ENCODE measurements around the gene MAU2.

MAU2 gene

GRCh38 chr19:19294914-19295313 lies 25.7 kb upstream of the MAU2 start:
- peaks cover 41% of the 10 kb centered on the region for H3K36me3 Mint-ChIP-seq (ENCODE audit: insufficient read depth)
- H3K9me3 Mint-ChIP-seq, result no peaks in the 10 kb centered on the region
- ATAC-seq (replicated peaks; ENCODE audit: extremely low read depth, poor library complexity, severe bottlenecking) (no peak), DNase-seq (ENCODE audit: low spot score in 2 of 2) (no peak)
- no peaks in the 10 kb centered on the region for H3K4me1 Mint-ChIP-seq
- H3K27ac Mint-ChIP-seq (ENCODE audit: low read depth), result peak overlapping the region; percentile 25
- H3K27me3 Mint-ChIP-seq, result no peaks in the 10 kb centered on the region
- H3K4me3 Mint-ChIP-seq, result no peak overlapping the region

DNA sequence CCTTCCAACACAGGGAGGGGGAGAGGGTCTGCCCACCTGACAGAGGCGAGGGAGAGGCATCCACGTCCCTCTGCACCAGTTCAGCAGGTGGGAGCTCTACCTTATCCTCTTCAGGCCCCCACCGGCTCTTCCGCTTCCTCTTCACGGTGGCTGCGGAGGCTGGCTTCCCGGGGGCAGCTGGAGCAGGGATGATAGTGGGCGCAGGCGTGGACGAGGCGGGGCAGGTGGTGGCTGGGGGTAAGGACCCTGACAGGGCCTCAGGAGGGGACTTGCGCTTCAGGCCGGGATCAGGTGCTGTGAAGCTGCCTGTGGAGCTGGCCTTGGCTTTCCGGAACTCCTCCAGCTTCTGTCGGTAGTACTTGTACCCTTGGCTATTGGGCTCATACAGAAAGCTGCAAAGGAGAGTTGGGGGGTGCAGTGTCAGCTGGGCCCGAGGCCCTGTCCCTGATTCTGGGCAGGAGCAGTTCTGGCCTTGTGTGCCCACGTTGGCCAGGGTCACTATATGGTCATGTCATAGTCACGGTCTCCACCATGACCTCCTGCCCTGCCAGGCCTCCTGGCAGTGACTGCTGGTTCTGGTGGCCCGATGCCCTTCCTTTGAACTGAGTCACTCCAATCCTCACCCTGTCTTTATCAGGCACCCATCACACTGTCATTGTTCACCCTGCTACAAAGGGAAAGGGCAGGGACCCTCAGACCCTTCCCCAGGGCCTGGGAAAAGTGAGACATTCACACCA lies 23.5 kb upstream of the MAU2 start:
- no peaks in the 10 kb centered on the region for H3K9me3 Mint-ChIP-seq
- ATAC-seq (replicated peaks; ENCODE audit: extremely low read depth, poor library complexity, severe bottlenecking) (no peak), DNase-seq (ENCODE audit: low spot score in 2 of 2) (no peak)
- no peaks in the 10 kb centered on the region for H3K27me3 Mint-ChIP-seq
- H3K36me3 Mint-ChIP-seq (ENCODE audit: insufficient read depth), result peaks cover 36% of the 10 kb centered on the region
- no peak overlapping the region for H3K4me3 Mint-ChIP-seq
- no peak overlapping the region for H3K27ac Mint-ChIP-seq (ENCODE audit: low read depth)
- H3K4me1 Mint-ChIP-seq, result no peaks in the 10 kb centered on the region

- H3K27me3 Mint-ChIP-seq, result no peaks in the 10 kb centered on the region
- no peak overlapping the region for H3K27ac Mint-ChIP-seq (ENCODE audit: low read depth)
- H3K36me3 Mint-ChIP-seq (ENCODE audit: insufficient read depth), result peaks cover 34% of the 10 kb centered on the region
- ATAC-seq (replicated peaks; ENCODE audit: extremely low read depth, poor library complexity, severe bottlenecking), result no peak
- no peaks in the 10 kb centered on the region for H3K4me1 Mint-ChIP-seq
- DNase-seq (ENCODE audit: low spot score in 2 of 2), result no peak
- no peak overlapping the region for H3K4me3 Mint-ChIP-seq
- no peaks in the 10 kb centered on the region for H3K9me3 Mint-ChIP-seq
Measured at GRCh38 chr19:19297759-19298158, 22.9 kb upstream of the MAU2 start.

GRCh38 chr19:19300613-19301012 lies 20.0 kb upstream of the MAU2 start:
- DNase-seq (ENCODE audit: low spot score in 2 of 2), result no peak
- no peak for ATAC-seq (replicated peaks; ENCODE audit: extremely low read depth, poor library complexity, severe bottlenecking)
- no peaks in the 10 kb centered on the region for H3K9me3 Mint-ChIP-seq
- H3K27ac Mint-ChIP-seq (ENCODE audit: low read depth), result no peak overlapping the region
- no peaks in the 10 kb centered on the region for H3K27me3 Mint-ChIP-seq
- no peak overlapping the region for H3K4me3 Mint-ChIP-seq
- peaks cover 21% of the 10 kb centered on the region for H3K36me3 Mint-ChIP-seq (ENCODE audit: insufficient read depth)
- H3K4me1 Mint-ChIP-seq, result no peaks in the 10 kb centered on the region

GRCh38 chr19:19303411-19303810 lies 17.2 kb upstream of the MAU2 start:
- no peaks in the 10 kb centered on the region for H3K4me1 Mint-ChIP-seq
- no peak for DNase-seq (ENCODE audit: low spot score in 2 of 2)
- H3K4me3 Mint-ChIP-seq, result no peak overlapping the region
- H3K27ac Mint-ChIP-seq (ENCODE audit: low read depth), result no peak overlapping the region
- no peaks in the 10 kb centered on the region for H3K9me3 Mint-ChIP-seq
- ATAC-seq (replicated peaks; ENCODE audit: extremely low read depth, poor library complexity, severe bottlenecking), result no peak
- no peaks in the 10 kb centered on the region for H3K27me3 Mint-ChIP-seq
- peaks cover 30% of the 10 kb centered on the region for H3K36me3 Mint-ChIP-seq (ENCODE audit: insufficient read depth)

DNA sequence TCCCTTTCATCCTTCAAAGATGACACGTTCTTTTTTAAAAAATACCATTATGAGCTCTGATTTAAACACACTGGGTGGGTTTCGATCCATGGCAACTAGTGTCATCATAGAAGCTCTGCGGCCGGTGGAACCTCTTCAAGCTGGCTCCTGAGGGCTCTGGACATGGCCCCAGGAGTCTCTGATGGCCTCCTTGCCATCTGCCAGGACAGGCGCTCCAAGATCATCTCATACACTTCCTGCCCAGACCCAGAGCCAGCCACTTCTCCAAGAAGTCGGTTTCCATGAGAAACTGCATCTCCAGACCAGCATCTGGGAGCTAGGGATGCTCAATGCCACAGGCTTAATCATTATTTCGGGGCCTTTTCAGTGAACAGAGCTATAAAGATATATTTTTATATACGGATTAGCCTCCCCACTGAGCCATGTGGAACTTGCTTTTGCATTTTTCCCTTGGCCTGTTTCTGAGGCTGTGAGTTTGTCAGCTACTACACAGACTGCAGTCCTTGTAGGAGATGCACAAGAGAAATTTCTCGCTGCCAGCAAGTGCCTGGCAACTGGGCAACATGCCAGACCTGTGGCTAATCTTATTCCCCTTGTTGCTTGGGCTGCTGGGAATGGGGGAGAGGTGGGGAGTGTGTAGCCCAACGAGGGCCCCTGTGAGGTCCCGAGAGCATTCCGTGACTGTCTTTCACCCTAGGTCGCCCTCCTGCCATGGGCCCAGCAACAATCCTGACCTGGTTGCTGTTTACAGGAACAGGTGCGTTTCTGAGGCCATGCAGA lies 16.3 kb upstream of the MAU2 start:
- ATAC-seq (replicated peaks; ENCODE audit: extremely low read depth, poor library complexity, severe bottlenecking), result no peak
- Mint-ChIP-seq H3K27ac (ENCODE audit: low read depth) (no peak overlapping the region), H3K4me1 (no peaks in the 10 kb centered on the region), H3K9me3 (no peaks in the 10 kb centered on the region), H3K4me3 (no peak overlapping the region), H3K27me3 (no peaks in the 10 kb centered on the region), H3K36me3 (ENCODE audit: insufficient read depth) (peaks cover 39% of the 10 kb centered on the region)
- DNase-seq (ENCODE audit: low spot score in 2 of 2), result no peak

GRCh38 chr19:19305066-19305465 lies 15.6 kb upstream of the MAU2 start:
- Mint-ChIP-seq H3K9me3 (no peaks in the 10 kb centered on the region), H3K36me3 (ENCODE audit: insufficient read depth) (peaks cover 45% of the 10 kb centered on the region), H3K27ac (ENCODE audit: low read depth) (no peak overlapping the region), H3K4me1 (no peaks in the 10 kb centered on the region), H3K4me3 (no peak overlapping the region), H3K27me3 (no peaks in the 10 kb centered on the region)
- ATAC-seq (replicated peaks; ENCODE audit: extremely low read depth, poor library complexity, severe bottlenecking) (no peak), DNase-seq (ENCODE audit: low spot score in 2 of 2) (no peak)

DNA sequence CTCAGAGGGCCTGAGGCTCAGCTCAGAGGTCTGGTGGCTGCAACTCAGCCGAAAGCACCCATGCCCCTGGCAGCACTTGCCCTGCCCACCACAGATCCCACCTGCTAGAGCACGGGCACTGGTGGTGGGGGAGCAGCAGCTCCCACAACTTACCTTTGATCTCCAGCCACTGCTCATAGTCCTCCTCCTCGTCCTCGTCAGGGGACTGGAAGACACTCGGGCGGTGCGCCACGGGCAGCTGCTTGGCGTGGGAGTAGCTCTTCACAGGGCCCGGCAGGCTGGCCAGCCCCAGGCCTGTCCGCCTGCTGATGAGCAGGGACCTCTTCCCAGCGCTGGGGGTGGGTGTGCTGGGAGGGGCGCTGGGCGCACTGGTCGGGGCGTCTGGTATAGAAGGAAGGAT lies 14.9 kb upstream of the MAU2 start:
- Mint-ChIP-seq H3K4me3 (no peak overlapping the region), H3K27ac (ENCODE audit: low read depth) (no peak overlapping the region), H3K4me1 (no peaks in the 10 kb centered on the region), H3K27me3 (no peaks in the 10 kb centered on the region), H3K9me3 (no peaks in the 10 kb centered on the region), H3K36me3 (ENCODE audit: insufficient read depth) (peaks cover 50% of the 10 kb centered on the region)
- no peak for ATAC-seq (replicated peaks; ENCODE audit: extremely low read depth, poor library complexity, severe bottlenecking)
- DNase-seq (ENCODE audit: low spot score in 2 of 2), result no peak

DNA sequence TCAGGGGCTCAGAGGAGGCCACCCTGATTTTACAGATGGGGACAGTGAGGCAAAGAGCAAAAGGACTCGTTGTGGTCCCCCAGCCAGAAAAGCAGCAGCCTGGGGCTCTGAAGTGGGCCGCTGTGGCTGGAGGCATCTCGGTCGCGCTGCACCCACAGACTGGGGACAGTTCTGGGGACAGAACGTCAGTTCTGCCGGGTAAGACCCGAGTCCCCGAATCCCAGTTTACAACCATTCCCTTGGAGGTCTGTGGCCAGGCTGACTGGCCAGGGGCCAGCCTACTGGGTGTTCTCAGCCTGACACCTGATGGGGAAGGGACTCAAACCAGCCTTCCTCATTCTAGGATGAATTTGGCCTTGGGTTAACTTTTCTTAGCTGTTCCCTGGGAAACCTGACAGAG lies 14.4 kb upstream of the MAU2 start:
- H3K4me3 Mint-ChIP-seq, result no peak overlapping the region

DNA sequence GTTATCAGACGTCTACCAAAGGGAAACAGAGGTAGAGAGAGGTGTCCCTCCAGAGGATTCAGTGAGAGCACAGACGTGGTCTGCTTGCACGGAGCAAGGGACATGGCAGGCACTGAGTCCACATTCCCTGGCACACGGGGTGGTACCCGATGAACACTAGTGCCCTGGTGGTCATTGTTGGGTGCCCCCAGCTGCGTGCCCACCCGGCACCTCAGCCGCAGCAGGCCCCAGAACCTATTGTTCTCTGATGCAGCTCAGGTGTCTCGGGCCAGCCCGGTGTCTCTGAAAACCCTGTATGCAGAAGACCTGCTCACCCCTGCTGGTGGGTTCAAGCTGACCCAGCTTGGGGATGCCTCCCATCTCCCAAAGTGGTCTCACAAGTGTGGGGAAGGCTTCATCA lies 12.3 kb upstream of the MAU2 start:
- no peak for ATAC-seq (replicated peaks; ENCODE audit: extremely low read depth, poor library complexity, severe bottlenecking)
- peaks cover 56% of the 10 kb centered on the region for H3K36me3 Mint-ChIP-seq (ENCODE audit: insufficient read depth)

More for the DNA sequence above, 14.4 kb upstream of the MAU2 start:
- Mint-ChIP-seq H3K36me3 (ENCODE audit: insufficient read depth) (peaks cover 50% of the 10 kb centered on the region), H3K4me1 (no peaks in the 10 kb centered on the region), H3K27me3 (no peaks in the 10 kb centered on the region), H3K27ac (ENCODE audit: low read depth) (no peak overlapping the region), H3K9me3 (no peaks in the 10 kb centered on the region)
- no peak for ATAC-seq (replicated peaks; ENCODE audit: extremely low read depth, poor library complexity, severe bottlenecking)
- DNase-seq (ENCODE audit: low spot score in 2 of 2), result no peak

DNA sequence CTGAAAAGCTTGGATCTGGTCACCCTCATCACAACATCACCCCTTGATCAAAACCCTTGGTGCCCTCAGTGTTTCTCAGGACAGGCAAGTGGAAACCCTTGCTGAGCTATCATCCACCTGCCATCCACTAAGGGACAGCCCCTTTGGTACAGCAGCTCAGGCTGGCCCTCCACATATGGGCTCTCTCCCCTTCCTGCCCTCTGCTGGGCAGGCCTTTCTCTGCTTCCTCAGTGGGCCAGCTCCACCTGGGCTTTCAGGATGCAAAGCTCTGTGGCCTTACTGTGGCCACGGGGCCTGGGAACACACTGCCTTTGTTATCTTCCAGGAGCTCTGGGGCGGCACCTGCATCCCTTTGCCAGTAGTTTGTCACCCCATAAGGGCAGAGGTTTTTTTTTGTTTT lies 5.2 kb upstream of the MAU2 start:
- Mint-ChIP-seq H3K4me3 (no peak overlapping the region), H3K36me3 (ENCODE audit: insufficient read depth) (peaks cover 40% of the 10 kb centered on the region), H3K27me3 (no peaks in the 10 kb centered on the region), H3K4me1 (peaks cover 14% of the 10 kb centered on the region), H3K9me3 (no peaks in the 10 kb centered on the region), H3K27ac (ENCODE audit: low read depth) (no peak overlapping the region)
- DNase-seq (ENCODE audit: low spot score in 2 of 2) (no peak), ATAC-seq (replicated peaks; ENCODE audit: extremely low read depth, poor library complexity, severe bottlenecking) (no peak)

More for the DNA sequence above, 12.3 kb upstream of the MAU2 start:
- no peak overlapping the region for H3K4me3 Mint-ChIP-seq
- no peaks in the 10 kb centered on the region for H3K9me3 Mint-ChIP-seq
- no peak overlapping the region for H3K27ac Mint-ChIP-seq (ENCODE audit: low read depth)
- no peak for DNase-seq (ENCODE audit: low spot score in 2 of 2)
- H3K27me3 Mint-ChIP-seq, result no peaks in the 10 kb centered on the region
- no peaks in the 10 kb centered on the region for H3K4me1 Mint-ChIP-seq

GRCh38 chr19:19316082-19316481 lies 4.5 kb upstream of the MAU2 start:
- DNase-seq (ENCODE audit: low spot score in 2 of 2), result no peak
- no peak overlapping the region for H3K4me3 Mint-ChIP-seq
- H3K27me3 Mint-ChIP-seq, result no peaks in the 10 kb centered on the region
- no peak for ATAC-seq (replicated peaks; ENCODE audit: extremely low read depth, poor library complexity, severe bottlenecking)
- H3K9me3 Mint-ChIP-seq, result no peaks in the 10 kb centered on the region
- H3K4me1 Mint-ChIP-seq, result peaks cover 14% of the 10 kb centered on the region
- H3K36me3 Mint-ChIP-seq (ENCODE audit: insufficient read depth), result peaks cover 39% of the 10 kb centered on the region
- no peak overlapping the region for H3K27ac Mint-ChIP-seq (ENCODE audit: low read depth)

DNA sequence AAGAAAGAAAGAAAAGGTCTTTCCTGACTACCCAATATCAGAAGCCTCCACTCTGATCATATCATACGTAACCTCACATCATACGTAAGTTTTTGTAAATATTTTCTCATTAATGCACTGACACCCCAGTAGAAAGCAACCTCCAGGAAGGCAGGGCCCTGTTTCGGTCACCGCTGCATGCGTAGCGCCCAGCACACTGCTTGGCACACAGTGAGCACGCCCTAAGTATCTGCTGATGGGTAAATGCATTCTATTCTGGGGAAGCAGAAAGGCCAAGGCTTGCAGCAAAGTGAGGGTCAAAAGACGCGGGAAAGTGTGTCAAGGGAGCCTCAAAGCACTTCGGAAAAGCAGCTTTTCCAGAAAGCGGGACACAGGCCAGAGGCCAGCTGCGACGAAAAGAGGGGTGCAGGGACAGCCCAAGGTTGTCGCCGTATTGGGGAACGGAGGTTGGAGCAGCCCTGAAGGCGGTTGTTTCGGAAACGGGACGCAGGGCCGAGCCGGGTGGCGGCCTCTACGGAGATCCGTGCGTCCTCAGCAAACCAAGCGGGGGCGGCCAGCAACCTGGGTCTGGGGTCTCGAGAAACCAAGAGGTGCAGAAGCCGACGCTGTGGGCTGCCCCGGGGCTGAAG lies 783 bp upstream of the MAU2 start:
- DNase-seq (ENCODE audit: low spot score in 2 of 2) (no peak), ATAC-seq (replicated peaks; ENCODE audit: extremely low read depth, poor library complexity, severe bottlenecking) (no peak)
- Mint-ChIP-seq H3K9me3 (no peaks in the 10 kb centered on the region), H3K27me3 (no peaks in the 10 kb centered on the region), H3K36me3 (ENCODE audit: insufficient read depth) (peaks cover 32% of the 10 kb centered on the region), H3K4me1 (peaks cover 27% of the 10 kb centered on the region), H3K27ac (ENCODE audit: low read depth) (peak overlapping the region; percentile 95), H3K4me3 (peak overlapping the region; percentile 93)
